GM19240 (cell line): ENCODE measurements around the gene ZSWIM6.

Experiments used
- DNase-seq: peaks from one replicate; pipeline ENCODE4 v3.0.0; 2011; ENCODE audit warnings: low spot score; ENCODE audit not compliant: insufficient read length

Gene ZSWIM6

GRCh38 chr5:61474746-61475145 is 142.7 kb downstream of the ZSWIM6 start:
- DNase-seq: no peak

GRCh38 chr5:61477788-61478187 is 145.7 kb downstream of the ZSWIM6 start:
- DNase-seq: no peak

GRCh38 chr5:61479850-61480614 is 148.0 kb downstream of the ZSWIM6 start:
- DNase-seq: no peak

- no peak for DNase-seq
These were observed 150.9 kb downstream of the ZSWIM6 start for GRCh38 chr5:61482980-61483379.

- no peak for DNase-seq
These were observed 154.4 kb downstream of the ZSWIM6 start for GRCh38 chr5:61486476-61486875.

GRCh38 chr5:61489574-61489973 is 157.5 kb downstream of the ZSWIM6 start:
- DNase-seq: no peak

- no peak for DNase-seq
These were observed 159.8 kb downstream of the ZSWIM6 start for GRCh38 chr5:61491861-61492260.

GRCh38 chr5:61493973-61494372 is 161.9 kb downstream of the ZSWIM6 start:
- no peak for DNase-seq

- no peak for DNase-seq
These were observed 164.4 kb downstream of the ZSWIM6 start for GRCh38 chr5:61496446-61496845.

GRCh38 chr5:61496860-61497259 is 164.8 kb downstream of the ZSWIM6 start:
- no peak for DNase-seq

- DNase-seq: no peak
These were observed 166.1 kb downstream of the ZSWIM6 start for GRCh38 chr5:61498121-61498520.

GRCh38 chr5:61501971-61502370 is 169.9 kb downstream of the ZSWIM6 start:
- DNase-seq: no peak

GRCh38 chr5:61504143-61504770 is 172.2 kb downstream of the ZSWIM6 start:
- DNase-seq: no peak

GRCh38 chr5:61505281-61505680 is 173.2 kb downstream of the ZSWIM6 start:
- DNase-seq: no peak

- DNase-seq: no peak
These were observed 175.2 kb downstream of the ZSWIM6 start for GRCh38 chr5:61507232-61507631.

GRCh38 chr5:61516946-61517345 is 184.9 kb downstream of the ZSWIM6 start:
- DNase-seq: no peak

- no peak for DNase-seq
These were observed 187.7 kb downstream of the ZSWIM6 start for GRCh38 chr5:61519728-61520277.

GRCh38 chr5:61523073-61523472 is 191.0 kb downstream of the ZSWIM6 start:
- DNase-seq: no peak

GRCh38 chr5:61523997-61524396 is 191.9 kb downstream of the ZSWIM6 start:
- DNase-seq: no peak

- DNase-seq: no peak
These were observed 193.6 kb downstream of the ZSWIM6 start for GRCh38 chr5:61525512-61526206.

GRCh38 chr5:61526207-61526519 is 194.1 kb downstream of the ZSWIM6 start:
- DNase-seq: no peak

- no peak for DNase-seq
These were observed 200.9 kb downstream of the ZSWIM6 start for GRCh38 chr5:61532983-61533382.
